Thoracic aorta (tissue), 2 donors: ENCODE measurements around the gene GATA2. TPM values are rescaled to one million over a fixed set of nuclear protein-coding genes. Genes with fewer than 3 reads are reported as not detected.

Source experiments
- ATAC-seq: fragments of 150-250 bp; one replicate; pipeline ENCODE4 v1.8.0; 2017; ENCODE audit warnings: low read depth; ENCODE audit not compliant: insufficient number of reproducible peaks, low FRiP score
- DNase-seq: peaks from one replicate; pipeline ENCODE4 v3.0.0-alpha.2; 2020; ENCODE audit warnings: low spot score
- H3K27ac ChIP-seq, 2 donors: fragments of 200-600 bp; sonication (generic); 1 replicate in 1 of 2; 2 replicates in 1 of 2; pipeline ENCODE4 v1.5.1; 2016; ENCODE audit warnings: mild to moderate bottlenecking in 2 of 2, moderate library complexity in 2 of 2
- H3K27me3 ChIP-seq: fragments of 200-600 bp; sonication (generic); replicated peaks from 2 replicates; pipeline ENCODE4 v1.6.0; 2016; ENCODE audit warnings: mild to moderate bottlenecking; ENCODE audit not compliant: insufficient read depth
- H3K36me3 ChIP-seq: fragments of 200-600 bp; sonication (generic); one replicate; pipeline ENCODE4 v1.5.1; 2016
- H3K4me1 ChIP-seq, 2 donors: fragments of 200-600 bp; sonication (generic); 1 replicate in 1 of 2; 2 replicates in 1 of 2; pipeline versions ENCODE4 v1.5.1 to v1.6.0; 2016; ENCODE audit warnings: low read depth in 2 of 2, mild to moderate bottlenecking in 1 of 2; ENCODE audit not compliant: control insufficient read depth in 1 of 2
- H3K4me3 ChIP-seq: fragments of 200-600 bp; sonication (generic); 2 replicates; pipeline ENCODE4 v1.5.1; 2016; ENCODE audit warnings: mild to moderate bottlenecking
- H3K9me3 ChIP-seq: fragments of 200-600 bp; sonication (generic); 2 replicates; pipeline ENCODE4 v1.5.1; 2016
- CTCF ChIP-seq: fragments of 200-600 bp; sonication (generic); IDR thresholded peaks from one replicate; pipeline ENCODE4 v1.5.1; 2019; ENCODE audit warnings: antibody characterized with exemption
- total RNA-seq, 2 donors: library from RNA; depleted of rRNA; stranded (reverse); fragments of >200 nt; gene quantifications; one replicate each; pipeline versions ENCODE4 v1.1.0 to v1.2.3, GENCODE V29; 2016

Gene GATA2
- total RNA-seq, 2 donors from 2014 or later, result 5.2 to 21.3 TPM

GRCh38 chr3:128463771-128464170, 29.2 kb downstream of the GATA2 start:
- ATAC-seq, result no peak
- no peak for DNase-seq
- Histone ChIP-seq H3K36me3 (no peaks in the 10 kb centered on the region), H3K4me1 (no peaks in the 10 kb centered on the region), H3K4me3 (no peak overlapping the region), H3K9me3 (no peaks in the 10 kb centered on the region), H3K27me3 (no peaks in the 10 kb centered on the region), H3K27ac (no peak overlapping the region)
- no peak for TF ChIP-seq CTCF

DNA sequence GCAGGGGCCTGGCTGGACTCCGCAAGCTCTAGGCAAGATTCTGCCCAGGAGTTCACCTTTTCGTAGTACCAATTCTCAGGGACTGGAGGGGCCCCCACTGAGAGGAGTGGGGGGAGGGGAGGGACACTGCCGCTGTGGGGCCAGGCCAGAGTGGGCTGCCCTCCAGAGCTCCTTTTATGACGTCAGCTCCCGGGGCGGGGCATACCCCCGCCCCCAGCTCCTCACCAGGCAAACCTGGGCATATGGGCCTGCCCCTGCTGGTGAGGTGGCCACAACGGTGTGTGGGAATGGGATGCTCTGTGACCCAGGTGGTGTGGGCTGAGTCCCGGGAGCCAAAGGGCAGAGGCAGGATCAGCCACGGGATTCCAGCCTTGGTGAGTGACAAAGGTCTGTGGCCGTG, 29.6 kb downstream of the GATA2 start:
- no peaks in the 10 kb centered on the region for H3K36me3 ChIP-seq
- H3K4me1 ChIP-seq, result no peaks in the 10 kb centered on the region
- no peak overlapping the region for H3K4me3 ChIP-seq
- no peak for DNase-seq
- H3K27ac ChIP-seq, result no peak overlapping the region
- H3K27me3 ChIP-seq, result no peaks in the 10 kb centered on the region
- H3K9me3 ChIP-seq, result no peaks in the 10 kb centered on the region
- ATAC-seq, result no peak
- no peak for TF ChIP-seq CTCF

DNA sequence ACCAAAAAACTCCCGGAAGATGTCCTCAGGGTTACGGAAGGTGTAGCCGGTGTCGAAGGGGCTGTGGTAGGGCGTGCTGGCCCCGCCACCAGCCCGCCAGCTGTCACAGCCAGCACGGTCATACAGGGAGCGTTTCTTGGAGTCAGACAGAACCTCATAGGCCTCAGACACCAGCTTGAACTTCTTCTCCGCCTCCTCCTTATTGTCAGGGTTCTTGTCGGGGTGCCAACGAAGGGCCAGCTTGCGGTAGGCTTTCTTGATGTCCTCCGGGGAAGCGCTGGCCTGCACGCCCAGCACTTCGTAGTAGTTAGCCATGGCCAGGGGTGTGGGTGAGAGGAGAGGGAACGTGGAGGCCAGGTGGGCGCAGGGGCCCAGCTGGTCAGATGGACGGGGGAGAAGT, 30.1 kb downstream of the GATA2 start:
- H3K27me3 ChIP-seq, result no peaks in the 10 kb centered on the region
- ATAC-seq (no peak), DNase-seq (no peak)
- H3K9me3 ChIP-seq, result no peaks in the 10 kb centered on the region
- no peaks in the 10 kb centered on the region for H3K36me3 ChIP-seq
- no peak overlapping the region for H3K4me3 ChIP-seq
- no peak for TF ChIP-seq CTCF
- H3K27ac ChIP-seq, result no peak overlapping the region
- H3K4me1 ChIP-seq, result no peaks in the 10 kb centered on the region

DNA sequence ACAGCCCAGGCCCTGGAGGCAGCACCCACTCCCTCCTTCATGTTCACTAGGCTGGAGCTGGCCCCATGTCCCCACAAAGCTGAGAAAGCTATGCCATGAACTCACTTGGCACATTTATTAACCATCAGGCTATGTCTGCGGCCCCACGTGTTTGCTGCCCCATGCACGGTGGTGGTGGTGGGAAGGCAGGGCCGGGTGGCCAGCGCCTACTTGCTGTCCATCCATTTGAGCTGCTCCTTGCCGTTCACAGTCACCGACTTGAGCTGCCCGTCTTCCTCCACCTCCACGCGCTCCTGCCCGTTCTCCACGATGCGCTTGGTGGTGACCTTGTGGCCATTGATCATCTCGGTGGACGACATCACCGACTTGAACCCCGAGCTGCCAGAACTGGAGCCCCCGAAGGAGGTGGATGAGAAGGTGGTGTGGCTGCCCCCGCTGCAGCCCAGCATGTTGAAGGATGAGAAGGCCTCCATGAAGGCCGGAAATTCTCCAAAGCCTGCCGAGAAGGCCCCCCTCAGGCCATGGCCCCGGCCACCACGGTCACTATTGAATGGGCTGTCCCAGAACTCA, 30.6 kb downstream of the GATA2 start:
- DNase-seq (no peak), ATAC-seq (no peak)
- Histone ChIP-seq H3K9me3 (no peaks in the 10 kb centered on the region), H3K27me3 (no peaks in the 10 kb centered on the region), H3K4me1 (no peaks in the 10 kb centered on the region), H3K4me3 (no peak overlapping the region), H3K27ac (no peak overlapping the region), H3K36me3 (no peaks in the 10 kb centered on the region)
- TF ChIP-seq CTCF, result no peak

DNA sequence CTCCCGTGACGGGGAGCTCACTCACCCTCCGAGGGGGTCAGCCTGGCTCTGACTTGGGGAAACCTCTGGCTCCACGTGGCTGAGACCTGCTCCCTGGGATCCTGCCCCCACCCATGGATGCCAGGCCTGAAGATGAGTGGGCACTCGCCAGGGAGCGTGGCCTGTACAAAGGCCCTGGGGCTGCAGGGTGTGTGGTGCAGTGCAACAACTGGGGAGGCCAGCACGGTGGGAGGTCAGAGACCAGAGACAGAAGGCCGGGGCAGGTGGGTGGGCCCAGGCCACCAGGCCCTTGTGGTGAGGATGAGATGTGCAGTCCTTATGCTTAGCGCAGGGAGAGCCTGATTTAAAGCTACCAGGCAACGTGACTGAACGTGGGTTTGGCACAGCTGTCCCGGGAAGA, 31.3 kb downstream of the GATA2 start:
- DNase-seq (no peak), ATAC-seq (no peak)
- Histone ChIP-seq H3K4me1 (no peaks in the 10 kb centered on the region), H3K9me3 (no peaks in the 10 kb centered on the region), H3K36me3 (no peaks in the 10 kb centered on the region), H3K4me3 (no peak overlapping the region), H3K27ac (no peak overlapping the region), H3K27me3 (no peaks in the 10 kb centered on the region)
- TF ChIP-seq CTCF, result no peak
